ENCODE results near the gene FUT7.

Gene FUT7

DNA sequence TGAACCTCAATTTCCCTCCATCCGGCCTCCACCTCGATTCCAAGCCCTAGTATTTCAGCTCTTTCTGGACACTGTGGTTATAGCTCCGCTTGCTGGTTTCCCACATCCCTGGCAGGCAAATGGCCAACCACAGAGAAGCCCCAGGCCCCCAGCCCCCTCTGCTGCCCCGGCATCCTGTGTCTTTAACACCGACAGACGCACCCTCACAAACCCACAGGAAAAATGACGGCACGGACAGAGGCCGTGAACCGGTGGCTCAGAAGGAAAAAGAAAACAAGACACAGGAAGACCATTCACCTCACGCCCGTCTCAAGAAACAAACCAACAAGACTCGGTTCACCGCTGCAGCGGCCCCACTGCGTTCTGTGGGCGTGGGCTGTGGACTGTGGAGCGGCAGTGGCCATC, 34.1 kb downstream of the FUT7 start:
- DNase-seq, result no peak

DNA sequence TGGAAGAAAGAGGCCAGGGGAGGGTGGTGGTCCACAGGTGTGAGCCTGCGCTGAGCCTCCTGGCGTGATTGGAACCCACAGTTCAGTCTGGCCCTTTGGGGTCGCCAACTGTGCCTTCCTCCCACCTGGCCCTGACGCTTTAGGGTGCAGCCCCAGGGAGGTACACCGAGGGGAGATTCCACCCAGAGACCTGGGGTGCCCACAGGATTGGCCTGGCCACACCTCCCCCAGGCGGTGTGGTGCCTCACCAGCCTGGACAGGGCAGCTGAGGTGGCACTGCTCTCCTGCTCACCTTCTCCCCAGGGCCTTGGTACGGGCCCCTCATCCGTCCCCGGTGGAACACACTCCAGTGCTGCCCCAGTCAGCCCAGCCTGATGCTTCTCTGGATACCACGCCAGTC, 34.5 kb downstream of the FUT7 start:
- no peak for DNase-seq

DNA sequence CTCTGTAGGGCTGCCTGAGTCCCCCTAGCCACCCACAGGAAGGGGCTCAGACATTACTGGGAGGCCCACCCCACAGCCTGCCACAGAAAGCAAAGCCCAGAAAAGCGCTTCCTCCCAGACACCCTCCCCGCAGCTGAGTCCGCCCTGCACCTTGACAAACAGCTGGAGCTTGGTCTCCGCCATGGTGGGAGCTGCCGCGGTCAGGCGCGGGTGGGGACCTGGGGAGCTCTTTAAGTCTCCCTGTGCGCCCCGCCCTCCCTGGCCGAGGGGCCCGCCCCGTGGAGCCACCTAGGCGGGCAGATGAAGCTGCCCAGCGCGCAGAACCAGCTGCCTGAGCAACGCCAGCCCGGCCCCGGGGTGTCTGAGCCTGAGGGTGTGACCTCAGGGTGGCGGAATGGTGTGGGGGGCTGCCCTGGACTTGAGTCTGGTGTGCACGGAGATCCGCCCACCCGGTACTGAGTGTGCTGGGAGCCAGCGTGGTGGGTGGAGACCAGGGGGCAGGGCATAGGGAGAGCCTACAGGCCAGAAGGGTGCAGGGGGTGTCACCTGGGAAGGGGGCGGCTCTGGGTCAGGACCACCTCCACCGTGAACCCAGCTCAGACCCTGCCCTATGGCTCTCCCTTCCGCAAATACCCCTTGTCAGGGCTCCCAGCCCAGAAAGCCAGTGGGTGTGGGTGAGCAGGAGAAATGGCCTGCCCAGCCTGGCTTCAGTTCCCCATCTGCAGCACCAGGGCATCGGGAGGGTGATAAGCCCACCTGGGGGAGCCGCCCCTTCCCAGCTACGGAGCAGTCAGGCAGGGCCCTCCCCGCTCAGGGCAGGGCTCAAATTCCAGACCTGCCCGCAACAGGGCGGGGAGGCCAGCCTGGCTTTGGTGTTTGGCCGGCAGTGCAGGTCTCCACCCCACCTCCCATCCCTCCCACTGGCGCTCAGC, 35.3 kb downstream of the FUT7 start, which contains the start of gene CLIC3:
TSS of gene CLIC3 (minus strand) at position 208 of the 932 bp plus-strand sequence. CDS start at position 183, 25 bp downstream.
- peak; percentile 22 to 45 for DNase-seq

DNA sequence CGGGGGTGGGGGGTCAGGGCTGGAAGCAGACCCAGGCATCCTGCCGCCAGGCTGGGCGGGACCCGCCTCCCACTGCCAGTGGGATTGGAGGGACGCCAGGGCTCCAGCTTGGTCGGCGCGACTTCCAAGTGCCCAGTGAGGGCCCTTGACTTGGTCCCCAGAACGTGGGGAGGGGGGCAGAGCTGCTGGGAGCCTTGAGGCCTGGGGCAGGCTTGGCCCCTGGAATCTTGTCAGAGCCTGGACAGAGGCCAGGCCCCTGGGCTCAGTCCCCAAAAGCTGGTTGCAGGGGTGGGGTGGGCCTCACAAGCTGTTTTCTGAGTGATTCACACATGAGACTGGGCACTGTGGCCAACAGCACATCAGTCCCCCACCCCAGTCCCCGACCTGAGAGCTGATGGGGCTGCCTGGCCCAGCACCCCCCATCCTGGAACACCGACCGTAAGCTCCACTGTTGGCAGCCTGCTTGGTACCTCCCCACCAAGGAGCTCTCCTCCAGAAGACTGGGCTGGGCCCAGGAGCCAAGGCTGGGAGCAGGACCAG, 36.0 kb downstream of the FUT7 start:
- no peak for DNase-seq

DNA sequence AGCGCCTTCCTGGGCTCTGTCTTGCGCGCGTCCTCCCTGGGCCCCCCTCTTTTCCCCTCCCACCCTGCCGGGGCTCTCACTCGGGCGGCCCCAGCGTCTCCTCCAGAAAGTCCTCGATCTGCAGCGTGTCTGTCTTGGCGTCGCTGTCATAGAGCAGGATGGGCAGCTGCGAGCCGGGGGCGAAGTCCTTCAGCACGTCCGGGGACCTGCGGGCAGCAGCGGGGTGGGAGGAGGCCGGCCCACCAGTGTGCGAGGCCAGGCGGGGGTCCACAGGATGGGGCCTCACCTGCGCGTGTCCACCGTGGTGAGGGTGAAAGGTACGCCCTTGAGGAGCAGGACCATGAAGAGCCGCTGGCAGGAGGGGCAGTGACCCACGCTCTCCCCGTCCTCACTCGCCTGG, 36.5 kb downstream of the FUT7 start:
- DNase-seq, result no peak

DNA sequence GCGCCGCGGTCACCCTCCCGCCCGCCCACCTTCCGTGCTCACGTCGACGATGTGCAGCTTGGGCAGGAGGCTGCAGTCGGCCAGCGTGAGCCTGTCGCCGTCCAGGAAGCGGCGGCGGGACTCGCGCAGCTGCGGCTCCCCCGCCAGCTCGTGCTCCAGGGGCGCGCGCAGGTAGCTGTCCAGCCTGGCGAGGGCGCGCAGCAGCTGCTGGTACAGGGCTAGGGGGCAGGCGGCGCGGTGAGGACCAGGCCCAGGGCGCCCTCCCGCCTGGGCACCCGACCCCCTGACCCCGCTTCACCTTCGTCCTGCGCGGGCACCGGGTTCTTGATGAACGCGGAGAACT, 37.0 kb downstream of the FUT7 start:
- no peak for DNase-seq

DNA sequence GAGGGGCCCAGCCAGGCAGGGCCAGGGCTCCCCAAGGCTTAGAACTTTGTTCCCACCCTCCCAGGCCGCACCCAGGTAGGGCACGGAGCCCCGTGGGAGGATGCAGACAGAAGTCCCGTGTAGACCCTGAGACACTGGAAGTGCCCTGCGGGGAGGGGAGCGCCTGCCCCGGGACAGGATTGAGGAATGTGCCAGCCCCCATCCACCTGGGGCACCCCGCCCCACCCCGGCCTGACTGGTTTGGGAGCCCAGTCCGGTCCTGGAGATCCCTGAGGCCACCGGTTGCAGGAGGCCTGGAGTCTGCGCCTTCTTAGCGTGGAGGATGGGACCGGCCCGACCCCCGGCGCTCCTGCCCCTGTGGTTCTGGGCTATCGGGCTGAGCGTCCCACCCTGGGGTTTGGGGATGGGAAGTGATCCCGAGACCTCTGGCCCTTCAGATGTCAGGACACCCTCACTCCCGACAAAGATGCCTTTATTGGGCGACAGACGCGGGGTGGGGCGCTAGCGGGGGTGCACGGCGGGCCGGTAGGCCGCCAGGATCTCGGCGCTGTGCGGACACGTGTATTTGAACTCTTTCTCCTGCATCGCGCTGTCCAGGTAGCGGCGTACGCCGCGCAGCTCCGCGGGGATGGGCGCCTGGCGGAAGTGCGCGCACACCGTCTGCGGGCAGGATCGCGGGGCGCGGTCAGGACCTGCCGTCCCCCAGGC, 37.6 kb downstream of the FUT7 start:
- no peak for DNase-seq

DNA sequence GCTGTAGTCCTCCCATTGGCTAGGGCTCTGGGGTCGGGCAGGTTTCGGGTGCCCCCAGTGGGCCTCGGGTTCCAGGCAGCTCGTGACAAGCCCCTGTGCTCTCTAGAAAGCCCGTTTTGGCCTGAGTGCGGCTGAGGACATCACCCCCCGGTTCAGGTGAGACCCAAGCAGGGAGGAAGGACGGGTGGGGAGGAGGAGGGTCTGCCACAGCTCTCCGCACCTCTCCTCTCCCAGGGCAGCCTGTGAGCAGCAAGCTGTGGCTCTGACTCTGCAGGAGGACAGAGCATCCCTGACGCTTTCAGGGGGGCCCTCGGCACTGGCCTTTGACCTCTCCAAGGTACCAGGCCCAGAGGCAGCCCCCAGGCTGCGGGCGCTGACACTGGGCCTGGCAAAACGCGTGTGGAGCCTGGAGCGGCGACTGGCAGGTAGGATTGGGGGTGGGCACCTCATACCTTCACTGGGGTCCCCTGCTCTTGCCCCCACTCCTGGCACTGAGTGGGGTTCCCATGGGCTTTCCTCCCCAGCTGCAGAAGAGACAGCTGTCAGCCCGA, 39.0 kb downstream of the FUT7 start:
- no peak for DNase-seq

DNA sequence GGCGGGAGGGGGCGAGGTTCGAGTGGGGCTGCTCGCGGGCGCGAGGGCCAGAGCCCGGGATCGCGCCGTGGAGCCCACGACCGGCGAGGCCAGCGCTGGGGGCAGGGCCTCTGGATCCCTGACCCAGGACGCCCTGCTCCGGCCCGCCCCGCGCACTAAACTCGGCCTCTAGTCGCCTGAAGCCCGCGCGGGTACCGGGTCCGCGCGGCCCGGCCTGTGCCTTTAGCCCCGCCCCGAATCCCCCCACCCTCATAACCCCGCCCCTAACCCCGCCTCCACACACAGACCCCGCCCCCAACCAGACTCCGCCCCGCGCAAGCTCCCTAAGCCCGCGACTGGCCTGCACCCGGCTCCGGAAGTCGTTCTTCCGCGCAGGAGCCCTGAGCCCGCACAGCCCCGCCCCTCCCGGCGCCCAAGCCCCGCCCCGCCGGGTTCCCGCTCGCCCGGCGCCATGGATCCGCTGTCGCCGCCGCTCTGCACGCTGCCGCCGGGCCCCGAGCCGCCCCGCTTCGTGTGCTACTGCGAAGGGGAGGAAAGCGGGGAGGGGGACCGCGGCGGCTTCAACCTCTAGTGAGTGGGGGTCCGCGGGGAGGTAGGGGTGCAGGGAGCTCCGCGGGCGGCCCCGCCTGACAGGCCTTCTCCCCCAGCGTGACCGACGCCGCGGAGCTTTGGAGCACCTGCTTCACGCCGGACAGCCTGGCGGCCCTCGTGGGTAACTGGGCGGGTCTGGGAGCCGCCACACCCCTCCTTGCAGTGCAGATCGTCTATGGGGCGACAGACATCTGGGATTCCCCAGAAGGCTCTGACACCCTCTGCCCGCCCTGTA, 39.7 kb downstream of the FUT7 start, which contains the start of gene PAXX:
TSS of gene PAXX (plus strand) at position 430 of the 826 bp plus-strand sequence. CDS start at position 452, 22 bp downstream.
- peak; percentile 91 to 93 for DNase-seq

DNA sequence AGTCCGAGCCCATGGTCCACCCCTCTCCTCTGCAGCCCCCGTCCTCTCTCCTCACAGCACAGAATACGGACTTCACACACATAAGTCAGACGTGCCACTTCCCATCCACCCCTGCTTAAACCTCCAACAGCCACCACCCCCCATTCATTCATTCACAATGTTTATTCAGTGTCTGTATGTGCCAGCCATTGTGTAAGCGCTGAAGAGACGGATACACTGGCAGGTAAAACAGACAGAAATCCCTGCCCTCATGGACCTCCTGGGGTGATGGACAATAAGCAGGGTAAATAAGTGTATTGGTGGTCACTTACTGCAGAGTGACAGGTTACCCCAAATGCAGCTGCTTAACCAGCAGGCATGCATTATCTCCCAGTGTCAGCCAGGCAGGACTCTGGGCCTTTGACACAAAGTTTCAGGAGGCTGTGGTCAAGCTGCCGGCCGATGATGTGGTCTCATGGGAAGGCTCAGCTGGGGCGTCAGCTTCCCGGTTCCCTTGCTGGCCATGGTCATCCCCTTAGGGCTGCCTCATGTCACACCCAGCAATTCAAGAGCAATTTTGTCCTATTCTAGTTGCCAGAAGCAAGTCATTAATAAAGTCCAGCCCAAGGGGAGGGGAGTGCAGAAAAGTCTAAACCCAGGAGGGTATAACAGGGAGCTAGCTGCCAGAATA, 41.5 kb downstream of the FUT7 start:
- no peak for DNase-seq

DNA sequence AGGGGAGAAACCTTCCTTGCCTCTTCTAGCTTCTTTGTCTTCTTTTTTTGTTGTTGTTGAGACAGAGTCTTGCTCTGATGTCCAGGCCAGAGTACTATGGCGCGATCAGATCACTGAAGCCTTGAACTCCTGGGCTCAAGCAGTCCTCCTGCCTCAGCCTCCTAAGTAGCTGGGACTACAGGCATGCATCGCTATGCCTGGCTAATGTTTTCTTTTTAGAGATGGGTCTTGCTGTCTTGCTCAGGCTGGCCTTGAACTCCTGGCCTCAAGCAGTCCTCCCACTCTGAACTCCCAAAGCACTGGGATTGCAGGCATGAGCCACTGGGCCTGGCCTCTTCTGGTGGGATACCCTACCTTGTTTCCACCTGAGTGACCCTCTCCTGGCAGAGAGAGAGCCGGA, 43.0 kb downstream of the FUT7 start:
- no peak for DNase-seq

DNA sequence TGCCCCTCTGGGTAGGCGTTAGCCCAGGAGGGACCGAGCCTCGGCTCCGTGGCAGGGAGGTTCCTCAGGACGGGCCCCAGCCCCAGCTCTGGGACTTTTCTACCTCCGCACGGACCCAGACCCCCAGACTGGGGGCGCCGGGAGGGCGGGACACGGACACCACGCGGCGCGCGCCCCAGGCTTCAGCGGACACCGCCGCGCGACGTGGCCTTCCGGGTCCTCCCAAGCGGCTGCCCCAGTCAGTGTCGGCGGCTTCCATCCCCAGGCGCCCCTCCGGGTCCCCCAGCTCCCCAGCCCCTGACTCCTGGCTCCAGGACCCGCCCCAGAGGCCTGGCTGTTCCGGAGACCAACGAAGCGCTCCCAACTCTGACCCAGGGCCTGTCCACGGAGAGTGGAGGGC, 46.0 kb downstream of the FUT7 start:
- DNase-seq, result no peak

DNA sequence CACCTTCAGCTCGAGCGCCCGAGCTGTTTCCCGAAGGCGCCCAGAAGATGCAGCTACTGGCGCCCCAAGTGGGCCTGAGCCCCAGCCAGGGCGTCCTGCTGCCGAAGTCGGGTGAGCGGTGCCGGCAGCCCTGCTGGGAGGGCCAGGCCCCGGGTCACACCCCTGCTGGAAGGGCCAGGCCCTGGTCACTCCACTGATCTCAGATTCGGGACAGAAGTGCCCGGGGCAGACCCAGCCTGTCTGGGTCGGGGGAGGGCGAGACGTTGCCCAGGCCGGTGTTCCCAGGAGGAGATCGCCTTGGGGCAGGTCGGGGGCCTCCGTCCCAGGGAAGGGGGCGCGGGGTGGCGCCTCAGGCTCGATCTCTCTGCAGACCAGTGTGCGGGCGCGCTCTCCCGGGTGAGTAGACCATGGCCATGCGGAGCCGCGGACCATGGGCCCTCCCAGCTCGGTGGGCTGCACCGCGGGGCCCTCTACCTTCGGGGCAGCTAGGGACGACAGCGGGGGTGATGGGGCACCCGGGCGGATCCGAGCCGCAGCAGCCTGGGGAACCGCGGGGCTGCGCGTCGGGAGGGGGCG, 46.8 kb downstream of the FUT7 start:
- no peak for DNase-seq

DNA sequence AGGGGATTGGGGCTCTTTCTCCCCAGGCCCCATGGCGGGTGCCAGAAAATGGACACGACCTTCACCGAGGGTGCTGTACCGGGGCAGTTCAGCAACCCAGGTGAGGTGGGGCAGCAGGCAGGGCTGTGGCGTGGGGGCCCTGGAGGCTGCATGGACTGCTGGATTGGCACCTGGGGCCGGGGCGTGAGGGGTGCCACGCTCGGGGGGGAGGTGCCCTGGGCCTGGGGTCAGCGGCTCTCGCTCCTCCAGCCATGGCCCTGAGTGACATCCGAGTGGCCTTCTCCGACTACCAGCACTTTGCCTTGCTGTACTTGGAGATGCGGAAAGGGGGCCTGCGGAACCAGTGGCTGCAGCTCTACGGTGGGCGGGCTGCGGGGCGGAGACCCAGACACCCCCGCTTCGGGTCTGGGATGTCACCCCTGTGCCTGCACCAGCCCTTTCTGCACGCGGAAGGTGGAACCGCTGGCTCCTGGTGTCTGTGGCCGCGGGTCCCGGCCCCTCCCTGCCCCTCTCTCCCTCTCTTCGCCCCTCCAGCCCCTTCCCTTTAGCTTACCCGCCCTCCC, 47.3 kb downstream of the FUT7 start:
- DNase-seq, result no peak

DNA sequence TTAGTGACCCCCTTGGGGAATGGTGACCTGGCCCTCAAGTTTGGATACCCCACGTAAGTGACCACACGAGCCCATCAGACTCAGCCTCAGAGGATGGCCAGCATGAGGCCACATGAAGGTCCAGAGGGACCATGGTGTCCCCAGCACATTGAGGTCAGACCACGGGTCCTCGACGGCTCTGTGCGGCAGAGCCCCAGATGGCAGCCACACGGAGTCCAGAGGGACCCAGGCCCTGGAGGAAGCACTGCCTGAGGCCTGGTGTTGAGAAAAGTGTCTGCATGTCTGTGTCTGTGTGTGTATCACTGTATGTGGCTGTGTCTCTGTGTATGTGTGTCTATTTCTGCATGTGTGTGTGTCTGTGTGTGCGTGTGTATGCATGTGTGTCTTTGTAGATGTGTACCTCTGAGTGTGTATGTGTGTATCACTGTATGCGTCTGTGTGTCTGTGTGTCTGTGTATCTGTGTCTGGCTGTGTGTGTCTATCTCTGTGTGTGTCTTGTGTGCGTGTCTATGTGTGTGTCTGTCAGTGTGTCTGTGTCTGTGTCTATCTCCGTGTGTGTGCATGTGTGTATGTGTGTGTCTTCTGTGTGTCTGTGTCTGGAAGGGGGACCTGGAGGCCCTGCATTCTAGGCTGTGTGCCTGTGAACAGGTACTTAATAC, 48.1 kb downstream of the FUT7 start:
- DNase-seq, result no peak

DNA sequence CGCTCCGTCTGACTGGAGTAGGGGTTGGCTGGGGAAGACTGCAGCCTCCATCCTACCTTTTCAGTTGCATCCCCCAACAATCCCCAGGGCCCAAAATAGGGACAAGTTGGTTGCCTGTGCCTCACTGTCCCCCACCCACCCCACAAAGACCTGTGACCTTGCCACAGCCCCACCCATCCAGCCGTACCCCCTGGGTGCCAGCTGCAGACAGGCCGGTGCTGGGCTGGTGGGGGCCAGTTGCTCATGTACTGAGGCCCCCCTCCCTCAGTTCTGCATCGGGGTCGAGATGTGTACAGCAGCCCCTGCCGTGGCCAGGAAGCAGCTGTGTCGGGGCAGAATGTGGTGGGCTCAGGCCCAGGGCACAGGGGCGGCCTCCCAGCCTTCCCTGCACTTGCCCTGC, 48.7 kb downstream of the FUT7 start:
- no peak for DNase-seq

DNA sequence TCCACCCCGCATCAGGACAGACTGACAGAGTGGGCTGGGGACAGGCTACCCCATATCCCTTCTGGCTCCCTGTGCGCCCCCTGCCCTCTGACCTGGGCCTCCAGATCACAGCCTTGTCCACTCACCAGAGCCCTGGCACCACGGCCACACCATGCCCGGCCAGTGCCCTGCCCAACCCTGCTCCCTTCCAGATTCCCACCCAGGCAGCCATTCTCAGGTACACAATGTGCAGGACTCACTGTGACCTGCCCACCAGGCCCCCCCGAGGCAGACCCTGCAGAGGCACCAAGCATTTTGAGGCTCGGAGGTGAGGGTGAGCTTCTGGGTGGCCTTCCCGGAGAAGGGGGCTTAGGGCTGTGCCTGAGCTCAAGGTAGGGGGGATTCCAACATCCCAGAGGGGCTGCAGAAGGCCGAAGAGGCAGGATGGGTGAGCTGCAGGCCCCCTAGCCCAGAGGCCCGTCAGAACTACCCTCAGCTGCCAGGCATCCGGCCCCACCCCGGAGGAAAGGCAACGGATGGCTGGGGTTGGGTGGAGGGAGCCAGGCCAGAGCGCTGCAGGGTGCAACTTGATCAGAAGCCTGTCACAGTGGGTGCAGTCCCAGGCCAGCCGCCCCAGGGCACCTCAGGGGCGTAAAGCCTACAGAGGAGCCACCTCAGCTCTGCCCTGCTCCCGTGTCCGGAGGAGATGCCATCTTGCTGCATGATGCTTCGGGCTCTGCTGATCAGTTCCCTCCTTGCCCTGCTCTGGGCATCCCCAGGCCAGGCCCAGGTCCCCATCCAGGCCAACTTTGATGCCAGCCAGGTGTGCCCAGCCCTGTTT, 49.4 kb downstream of the FUT7 start, which contains the start of gene LCNL1:
TSS of gene LCNL1 (plus strand) at position 762 of the 820 bp plus-strand sequence. CDS start 594 bp downstream, outside the sequence.
- DNase-seq, result no peak

DNA sequence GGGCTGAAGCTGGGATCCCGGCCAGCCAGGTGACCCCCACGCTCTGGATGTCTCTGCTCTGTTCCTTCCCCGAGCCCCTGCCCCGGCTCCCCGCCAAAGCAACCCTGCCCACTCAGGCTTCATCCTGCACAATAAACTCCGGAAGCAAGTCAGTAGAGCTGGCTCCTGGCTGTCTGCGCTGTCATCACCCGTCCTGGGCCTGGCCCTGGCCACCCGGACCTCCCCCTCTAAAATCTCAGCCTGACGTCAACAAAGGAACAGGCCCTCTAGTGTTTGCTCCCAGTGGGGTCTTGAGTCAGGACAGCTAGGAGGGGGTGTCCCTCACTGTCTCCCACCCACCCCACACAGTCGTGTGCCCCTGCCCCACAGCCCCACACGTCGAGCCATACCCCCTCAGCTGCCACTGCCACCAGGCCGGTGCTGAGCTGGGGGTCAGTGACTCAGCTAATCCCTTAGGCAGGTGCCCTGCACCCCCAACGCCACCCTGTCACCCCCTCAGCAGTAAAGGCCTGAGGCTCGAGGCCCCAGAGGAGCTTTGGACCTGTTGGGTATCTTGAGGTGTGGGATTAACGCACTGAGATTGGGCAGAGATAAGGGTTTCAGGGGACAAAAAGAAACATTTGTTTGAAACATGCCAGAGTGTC, 50.2 kb downstream of the FUT7 start:
- no peak for DNase-seq

All from activated CD4-positive, alpha-beta T cell treated with anti-CD3 and anti-CD28 coated beads for 4 hours (primary cell).